Measurements from ENCODE around the gene PPP1R3F.
"Not testable (repeated sequence)": the region's sequence is repeated elsewhere in the genome, so short reads cannot be mapped to it uniquely, and the experiment has no call there.

PPP1R3F gene

DNA sequence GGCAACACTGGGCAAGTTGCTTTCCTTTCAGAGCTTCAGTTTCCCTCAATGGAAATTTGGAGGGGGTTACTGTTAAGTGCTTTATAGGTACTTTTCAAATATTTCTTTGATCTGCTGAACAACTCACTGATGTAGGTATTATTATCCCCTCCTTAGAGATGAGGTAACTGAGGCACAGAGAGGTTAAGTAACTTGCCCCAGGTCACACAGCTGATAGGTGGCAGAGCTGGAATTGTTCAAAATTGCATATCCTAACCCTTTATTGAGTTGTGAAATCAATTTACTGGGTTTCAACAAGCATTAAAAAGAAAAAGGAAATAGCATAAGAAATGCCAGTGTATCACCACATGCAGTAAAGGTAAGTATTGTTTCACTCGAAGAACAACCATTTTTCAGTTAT lies 6.6 kb downstream of the PPP1R3F start:
- DNase-seq: no peak

DNA sequence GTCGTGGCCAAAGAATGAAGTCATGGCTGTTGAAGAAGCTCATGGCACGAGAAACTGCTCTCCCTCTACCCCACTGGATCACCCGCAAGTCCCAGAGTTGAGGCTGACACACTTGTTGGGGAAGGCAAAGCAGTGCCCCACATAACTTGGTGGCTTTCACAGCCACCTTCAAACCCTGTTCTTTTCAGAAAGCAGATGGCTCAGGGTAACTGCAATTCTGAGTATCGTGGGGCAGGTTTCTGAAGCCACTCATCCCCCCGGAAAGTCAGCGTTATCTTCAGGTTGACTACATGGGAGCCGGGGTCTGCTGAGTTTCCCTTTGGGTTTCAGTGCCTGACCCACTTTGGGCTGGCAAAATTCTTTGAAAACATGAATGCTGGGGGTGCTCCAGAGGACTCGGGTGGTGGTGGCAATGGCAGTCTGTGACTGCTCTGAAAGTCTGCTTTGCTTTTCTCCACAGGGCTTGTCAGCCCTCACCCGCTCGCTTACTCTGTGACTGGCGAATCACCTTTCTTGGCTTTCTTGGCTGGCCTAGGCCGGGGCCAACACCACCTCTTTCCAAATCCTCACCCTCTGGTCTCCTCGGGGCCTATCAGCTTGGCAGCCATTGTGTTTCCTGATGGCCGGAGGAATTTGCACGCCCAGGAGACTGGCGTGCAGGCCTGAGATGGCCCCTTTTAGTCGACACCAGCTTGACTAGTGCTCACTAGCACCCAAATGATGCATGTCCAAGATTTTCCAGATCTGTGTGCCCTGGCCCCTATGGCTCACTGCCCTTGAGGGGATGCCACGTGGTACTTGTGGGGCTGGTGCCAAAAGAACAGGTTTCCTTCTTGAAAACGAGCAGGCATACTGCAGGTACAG lies 7.3 kb downstream of the PPP1R3F start:
- DNase-seq: no peak

DNA sequence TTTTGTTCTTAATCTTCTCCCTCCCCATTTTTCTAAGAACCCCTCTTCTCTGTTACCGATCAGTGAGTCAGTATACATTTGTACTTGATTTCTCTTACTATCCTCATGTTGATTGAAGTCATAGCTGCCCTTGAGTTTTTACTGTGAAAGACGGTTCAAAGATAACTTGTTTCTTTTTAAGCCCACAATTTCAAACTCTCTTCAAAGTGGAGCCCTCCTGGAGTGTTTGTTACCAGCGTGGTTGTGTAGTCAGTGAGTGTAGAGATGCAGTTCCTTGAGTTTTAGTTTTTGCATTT lies 7.9 kb downstream of the PPP1R3F start:
- DNase-seq: no peak

DNA sequence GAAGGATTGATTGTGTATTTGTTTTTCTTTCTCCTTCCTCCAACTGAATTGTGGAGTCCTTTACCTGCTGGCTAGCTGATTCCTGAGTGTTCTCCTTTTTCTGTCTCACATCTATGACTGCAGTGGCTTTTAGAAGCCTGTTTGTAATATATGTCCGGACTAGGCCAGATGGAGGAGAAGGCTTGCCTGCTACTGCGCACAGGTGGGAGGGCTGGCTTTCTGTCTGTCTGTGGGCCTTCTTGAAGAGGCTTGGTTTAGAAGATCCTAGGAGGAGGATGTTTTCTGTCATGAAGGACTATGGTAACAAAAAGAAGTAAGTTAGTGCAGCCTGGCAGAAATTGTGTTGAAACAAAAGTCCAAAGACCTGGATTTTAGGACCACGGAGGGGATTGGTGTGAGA lies 8.5 kb downstream of the PPP1R3F start:
- no peak for DNase-seq

DNA sequence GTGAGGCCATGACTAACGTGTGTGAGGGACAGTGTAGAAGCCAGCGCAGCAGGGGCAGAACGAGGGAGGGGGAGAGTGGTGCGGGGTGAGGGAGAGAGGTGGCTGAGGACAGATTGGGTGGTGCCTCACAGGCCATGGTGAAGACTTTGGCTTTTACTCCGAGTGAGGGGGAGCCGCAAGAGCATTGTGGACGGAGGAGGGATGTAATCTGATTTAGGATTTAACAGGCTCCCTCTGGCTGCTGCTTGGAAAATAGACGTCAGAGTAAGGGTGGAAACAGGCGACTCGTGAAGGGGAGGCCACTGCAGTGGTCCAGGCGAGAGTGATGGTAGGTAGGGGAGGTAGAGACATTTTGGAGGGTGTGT lies 13.0 kb downstream of the PPP1R3F start:
- DNase-seq: no peak

DNA sequence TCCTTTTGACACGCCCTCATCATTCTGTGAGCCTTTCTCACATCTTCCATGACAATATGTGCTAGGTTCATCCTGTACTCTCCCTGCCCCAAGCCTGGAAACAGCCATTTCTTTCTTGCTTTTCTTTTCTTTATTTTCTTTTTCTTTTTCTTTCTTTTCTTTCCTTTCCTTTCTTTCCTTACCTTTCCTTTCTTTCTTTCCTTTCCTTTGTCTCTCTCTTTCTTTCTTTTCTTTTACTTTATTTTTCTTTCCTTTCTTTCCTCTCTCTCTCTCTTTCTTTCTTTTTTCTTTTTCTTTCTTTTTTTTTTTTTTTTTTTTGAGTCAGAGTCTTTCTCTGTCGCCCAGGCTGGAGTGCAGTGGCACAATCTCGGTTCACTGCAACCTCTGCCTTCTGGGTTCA lies 14.6 kb downstream of the PPP1R3F start:
- DNase-seq: no peak

DNA sequence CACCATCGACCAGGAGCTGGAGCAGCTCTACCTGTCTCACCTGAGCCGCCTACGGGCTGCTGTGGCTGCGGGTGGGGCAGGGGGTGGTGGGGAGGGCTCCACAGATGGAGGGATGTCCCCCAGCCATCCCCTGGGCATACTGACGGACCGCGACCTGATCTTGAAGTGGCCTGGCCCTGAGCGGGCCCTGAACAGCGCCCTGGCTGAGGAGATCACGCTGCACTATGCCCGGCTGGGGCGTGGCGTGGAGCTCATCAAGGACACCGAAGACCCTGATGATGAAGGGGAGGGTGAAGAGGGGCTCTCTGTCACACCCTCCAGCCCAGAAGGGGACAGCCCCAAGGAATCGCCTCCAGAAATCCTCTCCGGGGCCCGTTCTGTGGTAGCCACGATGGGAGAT lies 16.5 kb downstream of the PPP1R3F start:
- DNase-seq: no peak

DNA sequence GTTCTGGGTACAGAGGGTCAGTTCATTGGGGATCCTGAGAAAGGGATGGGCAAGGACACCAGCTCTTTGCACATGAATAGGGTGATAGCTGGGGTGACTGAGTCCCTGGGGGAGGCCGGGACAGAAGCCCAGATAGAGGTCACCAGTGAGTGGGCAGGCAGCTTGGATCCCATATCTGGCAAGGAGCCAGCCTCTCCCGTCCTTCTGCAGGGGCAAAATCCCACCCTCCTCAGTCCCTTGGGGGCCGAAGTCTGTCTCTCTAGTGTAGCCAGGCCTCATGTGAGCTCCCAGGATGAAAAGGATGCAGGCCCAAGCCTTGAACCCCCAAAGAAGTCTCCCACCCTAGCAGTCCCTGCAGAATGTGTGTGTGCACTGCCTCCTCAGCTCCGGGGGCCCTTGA lies 17.0 kb downstream of the PPP1R3F start:
- DNase-seq: no peak

DNA sequence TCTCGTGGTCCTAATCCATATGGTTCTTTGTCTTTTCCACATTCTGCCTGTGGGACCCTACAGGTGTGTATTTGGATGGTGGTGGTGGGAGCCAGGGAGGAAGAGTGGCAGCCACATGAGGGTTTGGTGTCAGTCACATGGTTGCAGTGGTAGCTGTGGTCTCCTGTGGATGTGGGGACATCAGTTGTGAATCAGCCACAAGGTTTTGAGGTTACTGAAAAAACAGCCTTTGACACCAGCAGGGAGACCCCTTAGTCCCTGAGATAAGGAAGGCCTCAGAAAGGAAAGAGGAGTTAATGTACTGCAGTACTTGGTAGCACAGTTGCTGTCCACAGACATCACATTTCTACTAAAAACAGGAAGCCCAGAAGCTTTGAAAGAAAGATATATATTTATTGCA lies 18.1 kb downstream of the PPP1R3F start:
- no peak for DNase-seq

DNA sequence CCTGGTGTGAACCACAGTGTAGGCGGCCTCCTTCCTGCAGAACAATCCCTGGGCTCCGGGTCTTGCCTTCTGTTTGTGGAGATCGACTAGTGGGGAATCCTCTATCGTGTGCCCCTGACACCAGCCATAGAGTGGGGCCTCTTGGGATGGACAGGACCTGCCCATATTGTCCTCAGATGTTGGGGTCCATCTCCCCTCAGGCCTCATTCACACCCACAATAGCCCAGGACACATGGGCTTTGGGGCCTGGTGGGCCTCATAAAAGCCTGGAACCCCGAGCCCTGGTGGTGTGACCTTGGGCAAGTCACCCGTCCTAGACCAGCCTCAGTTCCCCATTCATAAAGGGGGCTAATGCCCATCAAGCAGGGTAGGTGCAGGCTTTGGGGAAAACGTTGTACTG lies 20.6 kb downstream of the PPP1R3F start:
- no peak for DNase-seq

DNA sequence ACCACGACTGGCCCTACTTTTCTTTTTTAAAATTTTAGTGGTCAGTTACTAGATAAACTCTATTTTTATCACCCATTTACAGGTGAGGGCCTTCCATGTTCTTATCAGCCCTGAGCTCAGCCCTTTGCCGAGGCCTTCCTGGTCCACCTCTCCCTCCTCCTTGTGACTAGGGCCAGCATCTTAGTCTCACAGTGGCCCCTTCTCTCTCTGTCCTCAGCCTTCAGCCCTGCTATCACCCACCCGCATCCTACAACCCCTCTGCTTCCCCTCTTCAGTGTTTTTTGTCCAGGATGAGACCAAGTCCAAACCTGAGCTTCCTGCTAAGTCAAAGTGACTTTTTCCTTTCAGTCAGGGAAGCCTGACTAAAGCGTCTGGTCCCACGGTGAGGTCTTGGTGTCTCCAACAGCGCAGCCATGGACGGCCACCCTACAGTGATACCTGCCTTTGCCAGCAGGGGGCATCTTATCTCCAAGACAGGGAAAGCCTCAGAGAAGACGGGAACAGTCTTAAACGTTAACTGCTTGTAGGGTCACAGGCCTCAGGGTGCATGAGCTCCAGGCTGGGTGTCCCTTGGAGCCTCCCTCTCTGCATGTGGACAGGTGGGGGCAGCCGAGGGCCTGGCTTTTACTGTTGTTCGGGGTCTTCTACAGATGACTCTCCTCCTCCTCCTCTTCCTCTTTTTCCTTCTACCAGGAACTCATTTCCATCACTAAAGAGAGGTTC lies 22.2 kb downstream of the PPP1R3F start:
- DNase-seq: no peak

DNA sequence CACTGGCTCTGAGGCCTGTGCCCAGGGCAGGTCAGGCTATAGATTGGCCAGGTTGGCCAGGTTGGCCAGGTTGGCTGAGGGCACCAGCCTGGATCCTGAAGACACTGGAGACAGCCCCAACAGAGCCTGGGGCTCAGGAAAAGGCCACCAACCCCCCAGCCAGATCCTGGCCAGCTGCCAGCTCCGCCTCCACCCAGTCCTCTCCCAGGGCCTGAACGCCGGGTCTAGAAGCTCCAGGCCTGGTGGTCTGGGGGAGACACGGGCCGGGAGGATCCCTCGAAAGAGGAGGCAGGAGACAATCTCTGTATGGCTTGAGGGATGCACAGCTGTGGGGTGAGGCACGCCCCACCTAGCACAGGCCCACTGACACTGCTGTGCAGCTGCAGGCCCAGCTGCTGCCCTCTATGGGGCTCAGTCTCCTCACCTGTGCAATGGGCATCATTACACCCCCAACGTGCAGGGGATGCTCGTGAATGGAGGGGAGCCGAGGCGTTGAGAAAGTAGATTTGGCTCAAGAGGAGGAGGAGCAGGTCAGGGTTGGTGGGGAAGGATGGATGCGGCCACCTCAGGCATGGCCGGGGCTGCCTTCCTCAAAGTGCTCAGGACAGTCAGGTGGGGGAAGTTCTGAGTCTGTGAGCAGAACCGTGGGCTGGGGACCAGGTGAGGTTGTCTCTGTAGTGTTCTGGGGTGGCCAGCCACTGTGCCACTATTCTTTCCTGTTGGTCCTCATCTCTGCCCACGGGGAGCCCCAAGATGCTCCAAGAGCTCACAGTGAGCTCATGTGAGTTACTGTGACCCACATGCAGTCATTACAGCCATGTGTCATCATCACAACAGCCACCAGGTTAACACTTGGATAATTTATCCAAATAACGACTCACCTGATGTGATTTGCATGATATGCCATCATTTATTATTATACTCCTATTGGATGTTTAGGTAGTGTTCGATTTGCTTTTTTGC lies 23.1 kb downstream of the PPP1R3F start:
- no peak for DNase-seq

DNA sequence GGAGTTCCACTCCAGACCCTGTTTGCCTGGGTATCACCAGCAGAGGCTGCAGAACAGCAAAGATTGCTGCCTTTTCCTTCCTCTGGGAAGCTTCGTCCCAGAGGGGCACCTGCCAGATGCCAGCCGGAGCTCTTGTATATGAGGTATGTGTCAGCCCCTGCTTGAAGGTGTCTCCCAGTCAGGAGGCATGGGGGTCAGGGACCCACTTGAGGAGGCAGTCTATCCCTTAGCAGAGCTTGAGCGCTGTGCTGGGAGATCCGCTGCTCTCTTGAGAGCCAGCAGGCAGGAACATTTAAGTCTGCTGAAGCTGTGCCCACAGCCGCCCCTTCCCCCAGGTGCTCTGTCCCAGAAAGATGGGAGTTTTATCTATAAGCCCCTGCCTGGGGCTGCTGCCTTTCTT lies 29.7 kb downstream of the PPP1R3F start:
- not testable (repeated sequence) for DNase-seq

DNA sequence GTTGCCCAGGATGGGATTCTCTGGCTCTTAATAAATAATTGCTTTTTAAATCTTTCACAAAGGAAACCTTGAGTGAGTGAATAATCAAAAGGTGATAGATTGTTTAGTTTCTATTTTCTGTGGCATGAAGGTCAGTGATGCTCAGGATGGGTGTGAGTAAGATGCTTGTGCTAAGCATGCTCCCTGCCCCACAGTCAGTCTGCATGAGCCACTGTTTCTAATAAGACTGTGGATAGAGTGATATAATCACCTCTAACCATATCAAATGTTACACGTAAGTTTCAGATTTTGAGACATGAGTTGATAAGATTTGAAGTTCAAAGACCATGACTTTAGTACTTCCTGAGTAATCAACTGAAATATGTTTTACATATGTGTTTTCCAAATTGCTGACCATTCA lies 31.1 kb downstream of the PPP1R3F start:
- DNase-seq: no peak

DNA sequence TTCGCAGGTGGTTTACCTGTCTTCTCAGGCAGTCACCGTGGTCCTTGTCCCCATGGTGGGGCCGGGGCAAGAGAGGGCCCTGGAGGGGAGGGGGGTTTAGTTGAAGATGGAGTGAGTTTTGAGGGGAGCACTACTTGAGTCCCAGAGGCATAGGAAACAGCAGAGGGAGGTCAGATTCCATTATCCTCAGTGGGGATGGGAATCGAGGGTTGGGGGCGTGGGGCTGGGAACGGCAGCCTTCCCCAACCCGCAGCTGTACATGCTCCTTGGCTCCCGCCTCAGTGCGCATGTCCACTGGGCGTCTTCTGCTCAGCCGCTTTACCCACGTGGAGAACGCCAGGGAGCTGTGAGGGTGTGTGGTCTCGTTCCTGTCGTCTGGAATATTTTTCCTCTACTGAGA lies 33.8 kb downstream of the PPP1R3F start, which contains the start of gene GAGE10:
Gene GAGE10 (plus strand): TSS at position 301 of the 400 bp plus-strand sequence. CDS start 1,214 bp downstream, outside the sequence.
- no peak for DNase-seq

DNA sequence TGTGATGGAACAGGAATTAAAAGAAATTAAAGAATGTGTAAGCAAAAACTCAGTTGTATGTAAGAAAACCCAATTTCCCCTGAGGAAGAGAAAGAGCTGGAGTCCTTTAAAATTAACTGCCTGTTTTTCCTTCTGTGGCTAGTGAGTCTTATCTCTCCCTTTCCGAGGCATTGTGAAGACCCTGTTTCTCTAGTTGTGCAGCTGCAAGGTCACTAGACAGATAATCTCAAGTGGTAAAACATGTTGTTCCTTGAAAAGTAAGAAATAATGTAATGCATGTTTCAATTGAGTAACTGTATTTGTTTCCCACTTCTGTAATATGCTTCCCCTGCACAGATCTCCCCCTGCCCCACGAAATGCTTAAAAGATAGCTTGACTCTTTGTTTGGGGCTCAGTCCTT lies 38.2 kb downstream of the PPP1R3F start:
- not testable (repeated sequence) for DNase-seq

DNA sequence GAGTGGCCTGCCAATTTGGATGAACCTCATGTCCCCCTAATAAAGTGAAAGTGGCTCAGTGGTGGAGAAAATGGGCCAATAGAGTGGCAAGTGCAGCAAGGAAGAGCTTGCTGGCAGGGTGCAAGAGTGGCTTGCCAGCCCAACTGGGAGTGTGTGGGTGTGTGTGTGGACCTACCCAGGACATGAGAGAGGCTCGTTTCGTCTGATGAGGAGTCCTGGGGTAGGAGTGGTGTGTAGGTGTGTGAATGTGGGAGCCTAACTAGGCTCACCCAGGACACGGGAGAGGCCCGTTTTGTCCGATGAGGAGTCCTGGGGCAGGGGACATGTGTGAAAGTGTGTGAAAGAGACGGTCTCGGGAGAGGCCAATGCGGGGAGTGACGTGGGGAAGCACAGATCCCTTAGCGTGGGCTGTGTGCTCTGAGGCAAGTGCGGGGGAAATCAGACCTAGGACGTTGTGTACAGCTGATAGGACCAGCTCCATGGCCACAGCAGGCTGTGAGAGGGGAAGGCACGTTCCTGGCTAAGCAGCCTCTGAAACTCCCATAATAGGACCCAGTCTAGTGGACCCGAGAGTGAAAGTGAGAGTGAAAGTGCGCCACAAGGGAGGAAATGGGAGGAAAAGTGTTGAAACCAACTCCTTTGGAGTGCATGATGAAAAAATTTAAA lies 39.1 kb downstream of the PPP1R3F start:
- no peak for DNase-seq

DNA sequence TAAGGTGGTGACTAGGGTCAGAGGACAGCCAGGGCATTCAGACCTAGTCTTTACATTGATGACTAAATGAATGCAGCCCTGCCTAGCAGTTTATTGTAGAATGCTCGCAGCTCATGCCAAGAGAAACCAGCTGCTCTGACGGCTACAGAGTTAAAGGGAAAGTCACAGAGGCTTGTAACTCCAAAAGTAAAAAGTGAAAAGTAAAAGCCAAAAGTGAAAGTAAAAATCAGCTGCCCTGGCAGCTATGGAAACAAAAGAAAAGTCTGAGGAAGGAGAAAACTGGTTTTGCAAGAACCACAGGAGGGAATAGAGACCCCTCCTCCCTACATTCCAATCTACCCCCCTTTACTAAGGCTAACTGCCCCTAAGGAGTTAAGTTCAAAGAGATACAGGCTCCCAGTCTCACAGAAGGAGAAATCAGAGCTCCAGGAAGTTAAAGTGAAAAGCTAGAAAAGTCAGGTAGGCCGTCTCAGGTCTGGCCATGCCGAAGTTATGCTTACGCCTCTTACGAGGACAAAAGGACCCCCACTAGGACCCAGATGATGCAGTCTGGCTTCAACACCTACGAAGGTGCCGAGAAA lies 39.9 kb downstream of the PPP1R3F start:
- no peak for DNase-seq

DNA sequence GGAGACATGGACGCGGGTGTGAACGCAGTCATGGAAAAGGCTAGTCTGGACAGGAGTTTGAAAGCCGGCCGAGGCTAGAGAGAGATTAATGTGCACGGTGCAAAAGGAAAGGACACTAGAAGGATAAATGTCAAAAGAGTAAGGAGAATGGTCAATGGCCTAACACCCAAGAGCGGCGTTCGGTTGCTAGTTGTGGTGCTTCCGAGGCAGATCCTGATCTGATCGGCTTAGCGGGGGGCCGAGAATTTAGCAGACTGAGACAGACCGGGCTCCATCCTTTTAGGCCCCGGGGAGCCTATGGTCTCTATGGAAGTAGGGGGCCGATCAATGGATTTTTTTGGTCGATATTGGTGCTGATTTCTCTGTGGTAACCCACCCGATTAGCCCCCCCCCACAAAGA lies 40.8 kb downstream of the PPP1R3F start:
- no peak for DNase-seq

DNA sequence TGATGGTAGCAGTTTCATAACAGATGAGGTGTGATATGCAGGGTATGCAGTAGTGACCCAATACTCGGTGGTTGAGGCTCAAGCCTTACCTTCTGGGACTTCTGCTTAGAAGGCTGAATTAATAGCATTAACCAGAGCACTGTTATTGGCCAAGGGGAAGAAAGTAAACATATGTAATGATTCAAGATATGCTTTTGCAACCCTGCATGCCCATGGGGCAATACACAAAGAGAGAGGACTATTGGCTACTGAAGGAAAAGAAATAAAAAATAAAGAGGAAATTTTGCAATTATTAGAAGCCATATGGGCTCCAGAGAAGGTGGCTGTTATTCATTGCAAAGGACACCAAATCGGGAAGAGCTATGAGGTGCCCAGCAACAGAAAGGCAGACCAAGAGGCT lies 42.6 kb downstream of the PPP1R3F start:
- no peak for DNase-seq

DNA sequence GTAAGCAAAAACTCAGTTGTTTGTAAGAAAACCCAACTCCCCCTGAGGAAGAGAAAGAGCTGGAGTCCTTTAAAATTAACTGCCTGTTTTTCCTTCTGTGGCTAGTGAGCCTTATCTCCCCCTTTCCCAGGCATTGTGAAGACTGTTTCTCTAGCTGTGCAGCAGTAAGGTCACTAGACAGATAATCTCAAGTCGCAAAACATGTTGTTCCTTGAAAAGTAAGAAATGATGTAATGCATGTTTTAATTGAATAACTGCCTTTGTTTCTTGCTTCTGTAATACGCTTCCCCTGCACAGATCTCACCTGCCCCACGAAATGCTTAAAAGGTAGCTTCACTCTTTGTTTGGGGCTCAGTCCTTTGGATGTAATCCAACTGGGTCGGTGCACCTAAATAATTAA lies 46.5 kb downstream of the PPP1R3F start:
- DNase-seq: no peak

DNA sequence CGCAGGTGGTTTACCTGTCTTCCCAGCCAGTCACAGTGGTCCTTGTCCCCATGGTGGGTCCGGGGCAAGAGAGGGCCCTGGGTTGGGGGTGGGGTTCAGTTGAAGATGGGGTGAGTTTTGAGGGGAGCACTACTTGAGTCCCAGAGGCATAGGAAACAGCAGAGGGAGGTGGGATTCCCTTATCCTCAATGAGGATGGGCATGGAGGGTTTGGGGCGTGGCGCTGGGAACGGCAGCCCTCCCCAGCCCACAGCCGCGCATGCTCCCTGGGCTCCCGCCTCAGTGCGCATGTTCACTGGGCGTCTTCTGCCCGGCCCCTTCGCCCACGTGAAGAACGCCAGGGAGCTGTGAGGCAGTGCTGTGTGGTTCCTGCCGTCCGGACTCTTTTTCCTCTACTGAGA lies 52.1 kb downstream of the PPP1R3F start, which contains the start of gene GAGE12J:
Gene GAGE12J (plus strand): TSS at position 301 of the 400 bp plus-strand sequence. CDS start 1,157 bp downstream, outside the sequence.
- not testable (repeated sequence) for DNase-seq

All from NCI-H510A treated with DMSO at 0.1 percent for 48 hours (cell line).